ENCODE data around the gene KIF22.

Gene KIF22

GRCh38 chr16:29804020-29804419 is 13.5 kb downstream of the KIF22 start:
- in situ Hi-C loops (cut with MboI; ENCODE audit: low sequenced_read_pairs), result no loop called here
- DNase-seq (ENCODE audit: low spot score in 2 of 2), result no peak
- Histone ChIP-seq H3K4me1 (peaks cover 11% of the 10 kb centered on the region), H3K9me3 (no peaks in the 10 kb centered on the region), H3K27me3 (ENCODE audit: low read depth) (no peaks in the 10 kb centered on the region), H3K4me3 (no peak overlapping the region), H3K36me3 (replicated peaks) (peaks cover 76% of the 10 kb centered on the region)

- DNase-seq (ENCODE audit: low spot score in 2 of 2), result peak; percentile 19 to 53
- peaks cover 14% of the 10 kb centered on the region for H3K4me1 ChIP-seq
- in situ Hi-C loops (cut with MboI; ENCODE audit: low sequenced_read_pairs), result no loop called here
- H3K27me3 ChIP-seq (ENCODE audit: low read depth), result no peaks in the 10 kb centered on the region
- H3K9me3 ChIP-seq, result no peaks in the 10 kb centered on the region
- H3K36me3 ChIP-seq (replicated peaks), result peaks cover 75% of the 10 kb centered on the region
- H3K4me3 ChIP-seq, result peak overlapping the region; percentile 47
Observed at GRCh38 chr16:29804455-29805231, 14.1 kb downstream of the KIF22 start.

GRCh38 chr16:29805232-29806098 is 14.9 kb downstream of the KIF22 start:
- Histone ChIP-seq H3K36me3 (replicated peaks) (peaks cover 73% of the 10 kb centered on the region), H3K9me3 (no peaks in the 10 kb centered on the region), H3K4me3 (peak overlapping the region; percentile 47), H3K27me3 (ENCODE audit: low read depth) (no peaks in the 10 kb centered on the region), H3K4me1 (peaks cover 22% of the 10 kb centered on the region)
- peak; percentile 92 to 97 for DNase-seq (ENCODE audit: low spot score in 2 of 2)
- in situ Hi-C loops (cut with MboI; ENCODE audit: low sequenced_read_pairs), result no loop called here

GRCh38 chr16:29806099-29806579 is 15.6 kb downstream of the KIF22 start, which contains the start of gene MAZ:
MAZ (plus strand) TSS chr16:29806529; CDS start chr16:29806702, 173 bp downstream.
- peak within 1 kb of the TSS; percentile 68 for H3K4me3 ChIP-seq
- DNase-seq (ENCODE audit: low spot score in 2 of 2), result no peak
- in situ Hi-C loops (cut with MboI; ENCODE audit: low sequenced_read_pairs), result no loop called here
- H3K27me3 ChIP-seq (ENCODE audit: low read depth), result no peaks in the 10 kb centered on the region
- no peaks in the 10 kb centered on the region for H3K9me3 ChIP-seq
- H3K36me3 ChIP-seq (replicated peaks), result peaks cover 67% of the 10 kb centered on the region
- peaks cover 27% of the 10 kb centered on the region for H3K4me1 ChIP-seq

- DNase-seq (ENCODE audit: low spot score in 2 of 2), result peak; percentile 70 to 85
Observed at GRCh38 chr16:29806641-29807425, 16.3 kb downstream of the KIF22 start.

DNA sequence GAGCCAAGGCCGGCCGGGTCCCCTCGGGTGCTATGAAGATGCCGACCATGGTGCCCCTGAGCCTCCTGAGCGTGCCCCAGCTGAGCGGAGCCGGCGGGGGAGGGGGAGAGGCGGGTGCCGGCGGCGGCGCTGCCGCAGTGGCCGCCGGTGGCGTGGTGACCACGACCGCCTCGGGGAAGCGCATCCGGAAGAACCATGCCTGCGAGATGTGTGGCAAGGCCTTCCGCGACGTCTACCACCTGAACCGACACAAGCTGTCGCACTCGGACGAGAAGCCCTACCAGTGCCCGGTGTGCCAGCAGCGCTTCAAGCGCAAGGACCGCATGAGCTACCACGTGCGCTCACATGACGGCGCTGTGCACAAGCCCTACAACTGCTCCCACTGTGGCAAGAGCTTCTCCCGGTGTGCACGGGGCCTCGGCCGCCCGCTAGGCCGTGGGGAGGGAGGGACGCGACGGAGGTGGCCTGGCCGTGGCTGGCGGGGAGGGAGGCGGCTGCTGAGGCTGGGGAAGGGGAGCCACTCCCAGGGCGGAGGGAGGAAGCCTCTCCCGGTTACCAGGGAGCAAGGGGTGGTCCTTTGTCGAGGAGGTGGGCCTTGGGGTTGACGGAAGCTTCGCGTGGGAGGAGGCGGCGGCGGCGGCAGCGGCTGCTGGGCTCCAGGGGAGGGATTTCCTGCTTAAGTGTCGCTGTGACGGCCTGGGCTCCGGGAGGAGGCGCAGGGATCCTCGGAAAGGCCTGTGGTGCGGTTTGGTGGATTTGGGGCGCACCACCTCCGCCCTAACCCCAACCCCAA is 17.1 kb downstream of the KIF22 start:
- in situ Hi-C loops (cut with MboI; ENCODE audit: low sequenced_read_pairs), result no loop called here
- H3K36me3 ChIP-seq (replicated peaks), result peaks cover 54% of the 10 kb centered on the region
- DNase-seq (ENCODE audit: low spot score in 2 of 2), result peak; percentile 82 to 94

More at GRCh38 chr16:29806641-29807425, 16.3 kb downstream of the KIF22 start:
- in situ Hi-C loops (cut with MboI; ENCODE audit: low sequenced_read_pairs), result no loop called here
- H3K27me3 ChIP-seq (ENCODE audit: low read depth), result no peaks in the 10 kb centered on the region
- peaks cover 60% of the 10 kb centered on the region for H3K36me3 ChIP-seq (replicated peaks)
- H3K4me1 ChIP-seq, result peaks cover 31% of the 10 kb centered on the region
- H3K9me3 ChIP-seq, result no peaks in the 10 kb centered on the region
- H3K4me3 ChIP-seq, result peak overlapping the region; percentile 68

DNA sequence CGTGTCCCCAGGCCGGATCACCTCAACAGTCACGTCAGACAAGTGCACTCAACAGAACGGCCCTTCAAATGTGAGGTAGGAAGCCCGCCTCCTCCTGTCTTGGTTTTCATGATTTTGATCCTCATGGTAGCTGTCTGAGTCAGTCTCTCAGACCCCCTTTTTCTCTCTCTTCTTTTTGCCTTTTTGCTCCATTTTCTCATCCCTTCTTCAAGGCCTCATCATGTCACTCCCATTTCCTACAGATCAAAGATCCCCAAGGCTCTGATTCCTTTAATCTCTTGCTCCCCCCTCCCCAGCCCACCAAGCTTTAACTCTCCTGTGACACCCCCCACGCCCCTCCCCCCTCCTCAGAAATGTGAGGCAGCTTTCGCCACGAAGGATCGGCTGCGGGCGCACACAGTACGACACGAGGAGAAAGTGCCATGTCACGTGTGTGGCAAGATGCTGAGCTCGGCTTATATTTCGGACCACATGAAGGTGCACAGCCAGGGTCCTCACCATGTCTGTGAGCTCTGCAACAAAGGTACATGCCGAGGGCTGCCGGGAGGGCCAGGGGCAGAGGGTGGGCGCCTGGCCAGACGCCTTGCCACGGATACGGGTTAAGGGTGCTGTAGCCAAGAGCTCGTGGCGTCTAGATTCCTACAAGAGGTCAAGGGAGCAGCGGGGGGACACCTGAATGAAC is 17.8 kb downstream of the KIF22 start:
- peak in 1 of 2 experiments; percentile 46 for DNase-seq (ENCODE audit: low spot score in 2 of 2)
- H3K4me1 ChIP-seq, result peaks cover 36% of the 10 kb centered on the region
- peak overlapping the region; percentile 68 for H3K4me3 ChIP-seq
- in situ Hi-C loops (cut with MboI; ENCODE audit: low sequenced_read_pairs), result no loop called here
- peaks cover 47% of the 10 kb centered on the region for H3K36me3 ChIP-seq (replicated peaks)
- no peaks in the 10 kb centered on the region for H3K27me3 ChIP-seq (ENCODE audit: low read depth)
- no peaks in the 10 kb centered on the region for H3K9me3 ChIP-seq

More for the DNA sequence above, 17.1 kb downstream of the KIF22 start:
- Histone ChIP-seq H3K9me3 (no peaks in the 10 kb centered on the region), H3K4me1 (peaks cover 31% of the 10 kb centered on the region), H3K4me3 (peak overlapping the region; percentile 68), H3K27me3 (ENCODE audit: low read depth) (no peaks in the 10 kb centered on the region)

DNA sequence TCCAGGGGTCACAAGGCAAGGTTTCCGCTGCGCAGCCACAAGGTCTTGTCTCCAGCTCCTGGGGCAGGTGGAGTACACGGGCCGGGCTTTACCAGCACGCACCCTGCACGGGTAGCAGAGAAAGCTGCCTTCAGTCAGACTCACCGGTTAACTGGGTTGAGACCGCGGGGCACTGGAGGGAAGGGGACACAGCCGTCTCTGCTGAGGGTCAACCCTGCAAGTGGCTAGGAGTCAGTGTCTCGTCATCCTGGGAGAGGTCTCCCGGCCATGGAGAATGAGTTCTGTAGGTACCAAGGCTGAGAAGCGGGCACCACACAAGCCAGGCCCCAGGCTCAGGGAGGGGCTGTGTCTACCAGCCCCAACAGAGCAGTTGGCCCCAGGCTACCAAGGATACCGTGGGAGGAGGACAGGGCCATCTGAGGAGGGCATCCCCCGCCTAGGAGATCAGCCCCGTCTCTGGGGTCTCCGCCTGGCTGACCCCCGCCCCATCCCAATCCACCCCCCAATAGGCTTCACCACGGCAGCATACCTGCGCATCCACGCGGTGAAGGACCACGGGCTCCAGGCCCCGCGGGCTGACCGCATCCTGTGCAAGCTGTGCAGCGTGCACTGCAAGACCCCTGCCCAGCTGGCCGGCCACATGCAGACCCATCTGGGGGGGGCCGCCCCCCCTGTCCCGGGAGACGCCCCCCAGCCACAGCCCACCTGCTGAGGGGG is 18.6 kb downstream of the KIF22 start:
- Histone ChIP-seq H3K27me3 (ENCODE audit: low read depth) (no peaks in the 10 kb centered on the region), H3K36me3 (replicated peaks) (peaks cover 39% of the 10 kb centered on the region), H3K9me3 (no peaks in the 10 kb centered on the region), H3K4me3 (peak overlapping the region; percentile 68), H3K4me1 (peaks cover 33% of the 10 kb centered on the region)
- in situ Hi-C loops (cut with MboI; ENCODE audit: low sequenced_read_pairs), result no loop called here
- peak in 1 of 2 experiments; percentile 46 for DNase-seq (ENCODE audit: low spot score in 2 of 2)

GRCh38 chr16:29809850-29810698 is 19.5 kb downstream of the KIF22 start:
- in situ Hi-C loops (cut with MboI; ENCODE audit: low sequenced_read_pairs), result no loop called here

GRCh38 chr16:29810699-29811169 is 20.2 kb downstream of the KIF22 start:
- H3K4me1 ChIP-seq, result peaks cover 32% of the 10 kb centered on the region
- H3K36me3 ChIP-seq (replicated peaks), result peaks cover 30% of the 10 kb centered on the region
- DNase-seq (ENCODE audit: low spot score in 2 of 2), result no peak
- in situ Hi-C loops (cut with MboI; ENCODE audit: low sequenced_read_pairs), result no loop called here
- H3K9me3 ChIP-seq, result no peaks in the 10 kb centered on the region
- no peaks in the 10 kb centered on the region for H3K27me3 ChIP-seq (ENCODE audit: low read depth)
- H3K4me3 ChIP-seq, result peak overlapping the region; percentile 54; the same call in 1 of the 2 replicates

More at GRCh38 chr16:29809850-29810698, 19.5 kb downstream of the KIF22 start:
- H3K4me3 ChIP-seq, result peak overlapping the region; percentile 68
- no peaks in the 10 kb centered on the region for H3K9me3 ChIP-seq
- peaks cover 31% of the 10 kb centered on the region for H3K36me3 ChIP-seq (replicated peaks)
- DNase-seq (ENCODE audit: low spot score in 2 of 2), result peak; percentile 52 to 66
- H3K27me3 ChIP-seq (ENCODE audit: low read depth), result no peaks in the 10 kb centered on the region
- peaks cover 28% of the 10 kb centered on the region for H3K4me1 ChIP-seq

Data from HAP-1 (cell line).